Inferior parietal cortex (tissue), 1 donor: ENCODE measurements around the gene ART1.
A peak's percentile ranks its signal among the peaks of the same experiment; 100 is the strongest.
"Not testable (repeated sequence)": the region's sequence is repeated elsewhere in the genome, so short reads cannot be mapped to it uniquely, and the experiment has no call there.

Source experiments
- DNase-seq: peaks from one replicate; pipeline ENCODE4 v3.0.0-alpha.2; 2016; ENCODE audit errors: extremely low spot score

The ART1 gene

GRCh38 chr11:3644817-3645235 is at the start of gene ART1:
ART1 (plus strand) TSS chr11:3645128; CDS start chr11:3659214, 14,086 bp downstream.
- DNase-seq = no peak

- not testable (repeated sequence) for DNase-seq
These were observed 47.2 kb upstream of the ART1 start for GRCh38 chr11:3597743-3598142.

GRCh38 chr11:3600201-3600600 is 44.7 kb upstream of the ART1 start:
- not testable (repeated sequence) for DNase-seq

- DNase-seq = no peak
These were observed 40.8 kb upstream of the ART1 start for GRCh38 chr11:3604167-3604566.

GRCh38 chr11:3605283-3605662 is 39.7 kb upstream of the ART1 start:
- DNase-seq = no peak

GRCh38 chr11:3605771-3606203 is 39.1 kb upstream of the ART1 start:
- DNase-seq = no peak

GRCh38 chr11:3609416-3610265 is 35.3 kb upstream of the ART1 start:
- peak; percentile 63 for DNase-seq

- no peak for DNase-seq
These were observed 34.1 kb upstream of the ART1 start for GRCh38 chr11:3610846-3611245.

GRCh38 chr11:3611976-3612678 is 32.8 kb upstream of the ART1 start:
- DNase-seq = no peak

- peak; percentile 10 for DNase-seq
These were observed 30.8 kb upstream of the ART1 start for GRCh38 chr11:3613998-3614741.

GRCh38 chr11:3614742-3615171 is 30.2 kb upstream of the ART1 start:
- DNase-seq = no peak

GRCh38 chr11:3615998-3616397 is 28.9 kb upstream of the ART1 start:
- DNase-seq = no peak

- no peak for DNase-seq
These were observed 28.0 kb upstream of the ART1 start for GRCh38 chr11:3616721-3617460.

- no peak for DNase-seq
These were observed 26.9 kb upstream of the ART1 start for GRCh38 chr11:3617990-3618389.

- no peak for DNase-seq
These were observed 22.4 kb upstream of the ART1 start for GRCh38 chr11:3622521-3622920.

GRCh38 chr11:3623121-3623520 is 21.8 kb upstream of the ART1 start:
- DNase-seq = no peak

- DNase-seq = no peak
These were observed 21.0 kb upstream of the ART1 start for GRCh38 chr11:3623767-3624458.

- no peak for DNase-seq
These were observed 18.5 kb upstream of the ART1 start for GRCh38 chr11:3626250-3626960.

- no peak for DNase-seq
These were observed 17.6 kb upstream of the ART1 start for GRCh38 chr11:3627291-3627690.

- DNase-seq = no peak
These were observed 13.6 kb upstream of the ART1 start for GRCh38 chr11:3631331-3631730.
